HG03469 (cell line): ENCODE data around the gene FCN1.

Experiments
- ATAC-seq: cut with Tn5 transposase; IDR thresholded peaks from one replicate; pipeline ENCODE4 v1.9.1; 2021; ENCODE audit warnings: mild to moderate bottlenecking, moderate library complexity, moderate number of reproducible peaks; ENCODE audit not compliant: unreplicated experiment

Gene FCN1

DNA sequence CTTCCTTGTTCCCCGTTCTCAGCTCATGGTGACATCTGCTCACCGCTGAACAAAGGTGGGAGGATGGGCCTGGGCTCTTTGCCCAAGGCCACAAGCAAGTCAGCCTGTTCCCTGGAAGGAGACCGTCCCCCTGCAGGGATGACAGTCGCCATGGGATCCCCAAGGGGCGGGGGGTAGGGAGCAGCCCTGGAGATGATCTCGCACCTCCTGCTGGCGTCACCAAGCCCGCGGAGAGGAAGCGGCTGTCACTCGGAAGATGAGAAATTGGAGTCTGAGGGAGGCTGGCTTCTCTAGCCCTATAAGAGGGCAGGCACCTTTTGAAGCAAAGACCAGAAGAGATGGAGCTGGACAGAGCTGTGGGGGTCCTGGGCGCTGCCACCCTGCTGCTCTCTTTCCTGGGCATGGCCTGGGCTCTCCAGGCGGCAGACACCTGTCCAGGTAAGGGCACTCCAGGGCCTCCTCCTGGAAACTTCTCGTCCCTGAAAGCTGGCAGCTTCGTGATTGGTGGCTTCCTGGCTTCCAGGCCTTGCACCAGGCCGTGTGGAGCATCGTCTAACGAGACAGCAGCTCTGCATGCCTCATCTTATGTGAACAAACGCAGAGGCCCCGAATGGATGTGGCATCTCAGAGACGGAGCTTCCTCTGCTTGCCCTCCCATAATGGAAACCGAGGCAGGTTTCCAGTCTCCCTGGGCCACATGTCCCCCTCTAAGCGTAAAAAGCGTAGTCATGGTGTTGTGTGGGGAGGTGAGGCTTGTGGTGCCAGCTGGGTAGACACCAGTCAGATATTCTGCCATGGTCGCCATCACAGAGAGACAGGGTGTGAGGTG, 37.0 kb downstream of the FCN1 start, which contains the start of gene FCN2:
Gene FCN2 (plus strand): TSS at position 327 of the 829 bp plus-strand sequence. CDS start 12 bp downstream, at position 339.
- ATAC-seq: no peak

- ATAC-seq: no peak
These were observed 37.8 kb downstream of the FCN1 start for GRCh38 chr9:134879664-134880483.

DNA sequence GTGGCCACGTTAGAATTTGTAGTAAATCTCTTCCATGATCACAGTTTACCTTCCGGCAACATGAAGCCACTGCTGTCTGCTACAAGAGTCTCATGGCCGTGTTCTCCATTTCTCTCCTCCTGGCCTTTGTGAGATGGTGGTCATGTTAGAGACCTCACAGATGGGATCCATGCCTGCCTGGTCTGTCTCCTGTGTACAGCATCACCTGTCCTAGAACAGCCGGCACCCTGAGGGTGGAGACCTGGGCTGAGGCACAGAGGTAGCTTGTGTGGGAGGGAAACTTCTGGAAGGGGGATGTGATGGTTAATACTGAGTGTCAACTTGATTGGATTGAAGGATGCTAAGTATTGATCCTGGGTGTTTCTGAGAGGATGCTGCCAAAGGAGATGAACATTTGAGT, 40.2 kb downstream of the FCN1 start:
- no peak for ATAC-seq

DNA sequence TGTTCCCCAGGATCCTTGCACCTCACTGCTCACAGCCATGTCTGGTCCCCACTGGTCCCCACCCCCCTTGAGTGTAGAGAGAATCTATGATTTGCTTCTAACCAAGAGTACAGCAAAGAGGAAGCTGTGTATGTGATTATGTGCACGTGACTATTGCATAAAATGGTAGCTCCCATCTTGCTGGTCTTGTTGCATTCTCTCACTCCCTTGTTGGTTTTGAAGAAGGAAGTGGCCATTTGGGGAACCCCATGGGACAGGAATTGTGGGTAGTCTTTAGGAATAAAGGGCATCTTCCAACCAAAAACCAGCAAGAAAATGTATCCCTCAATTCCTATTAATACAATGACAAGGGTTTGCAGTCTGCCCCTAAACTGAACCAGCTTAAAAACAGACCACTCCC, 42.3 kb downstream of the FCN1 start:
- ATAC-seq: no peak

DNA sequence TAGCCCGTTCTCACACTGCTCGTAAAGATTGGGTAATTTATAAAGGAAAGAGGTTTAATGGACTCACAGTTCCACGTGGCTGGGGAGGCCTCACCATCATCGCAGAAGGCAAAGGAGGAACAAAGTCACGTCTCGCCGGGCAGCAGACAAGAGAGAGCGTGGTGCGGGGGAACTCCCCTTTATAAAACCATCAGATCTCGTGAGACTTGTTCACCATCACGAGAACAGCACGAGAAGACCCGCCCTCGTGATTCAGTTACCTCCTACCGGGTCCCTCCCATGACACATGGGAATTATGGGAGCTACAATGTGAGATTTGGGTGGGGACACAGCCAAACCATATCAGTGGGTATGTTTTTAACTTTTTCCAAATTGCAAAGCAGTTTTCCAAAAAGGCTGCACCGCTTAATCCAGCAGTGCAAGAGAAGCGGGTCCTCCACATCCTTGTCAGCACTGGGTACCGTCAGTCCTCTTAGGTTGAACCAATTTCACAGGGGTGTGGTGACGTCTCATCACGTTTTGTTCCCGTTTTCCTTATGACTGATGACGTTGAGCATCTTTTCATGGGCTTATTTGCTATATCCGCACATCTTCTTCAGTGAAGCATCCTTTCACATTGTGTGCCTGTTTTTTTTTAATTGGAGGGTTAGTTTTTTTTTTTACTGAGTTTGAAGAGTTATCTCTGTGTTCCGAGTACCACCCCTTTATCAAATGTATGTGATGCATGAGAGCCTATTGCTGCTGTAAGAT, 45.1 kb downstream of the FCN1 start:
- ATAC-seq: no peak

- ATAC-seq: no peak
These were observed 45.9 kb downstream of the FCN1 start for GRCh38 chr9:134871697-134872340.

- ATAC-seq: no peak
These were observed 46.7 kb downstream of the FCN1 start for GRCh38 chr9:134870746-134871662.

GRCh38 chr9:134870301-134870694, 47.4 kb downstream of the FCN1 start:
- no peak for ATAC-seq

GRCh38 chr9:134869554-134870300, 48.0 kb downstream of the FCN1 start:
- no peak for ATAC-seq

DNA sequence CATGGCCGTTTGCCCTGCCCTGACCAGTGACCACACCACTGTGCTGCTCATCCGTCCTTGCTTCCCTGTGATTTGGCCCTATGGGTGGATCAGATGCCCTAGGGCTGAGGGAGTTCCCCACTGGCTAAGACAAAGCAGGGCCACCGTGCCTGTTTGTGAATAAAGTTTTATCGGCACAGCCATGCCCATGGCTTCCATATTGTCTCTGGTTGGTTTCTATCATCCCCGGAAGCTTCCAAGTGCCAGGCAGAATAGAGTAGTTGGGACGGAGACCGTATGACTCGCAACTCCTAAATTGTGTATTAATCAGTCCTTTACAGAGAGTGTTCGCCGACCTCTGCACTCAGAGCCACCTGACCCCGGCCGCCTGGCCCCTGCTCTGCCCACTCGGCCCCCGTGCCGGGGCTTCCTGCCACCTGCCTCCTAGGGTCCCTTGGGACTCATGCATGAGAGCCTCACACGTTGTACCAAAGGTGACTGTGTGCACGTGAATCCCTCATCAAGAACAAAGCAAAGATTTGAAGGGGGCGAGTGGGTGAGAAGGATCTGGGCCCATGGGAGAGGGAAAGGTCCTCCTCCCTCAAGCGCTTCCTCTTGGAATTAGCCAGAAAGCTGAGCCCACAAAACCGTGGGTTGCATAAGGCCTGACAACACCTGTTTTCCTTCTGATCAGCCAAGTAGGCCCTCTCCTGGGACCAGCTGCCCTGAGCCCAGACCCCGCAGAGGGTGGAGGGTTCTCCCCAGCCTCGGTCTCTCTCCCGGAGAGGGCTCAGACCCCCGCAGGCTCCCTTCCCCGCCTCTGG, 48.8 kb downstream of the FCN1 start:
- no peak for ATAC-seq

- ATAC-seq: no peak
These were observed 49.6 kb downstream of the FCN1 start for GRCh38 chr9:134867917-134868750.

DNA sequence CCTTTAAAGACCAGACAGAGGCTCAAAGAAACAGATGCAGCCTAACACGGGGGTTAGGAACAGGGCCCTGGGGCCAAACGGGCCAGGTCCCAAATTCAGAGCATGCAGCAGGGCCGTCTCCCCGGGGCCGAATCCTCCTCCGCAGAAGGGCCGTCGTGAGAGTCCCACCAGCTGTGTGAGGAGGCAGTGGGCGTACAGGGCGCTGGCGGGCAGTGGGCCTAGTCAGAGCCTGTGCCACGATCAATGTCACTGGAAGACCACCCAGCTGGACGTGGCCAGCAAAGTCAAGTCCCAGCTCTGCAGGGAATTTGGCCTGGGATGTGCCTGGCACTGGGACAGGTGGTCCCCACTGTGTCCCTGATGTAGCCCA, 52.9 kb downstream of the FCN1 start:
- ATAC-seq: no peak

GRCh38 chr9:134863941-134864820, 53.5 kb downstream of the FCN1 start:
- ATAC-seq: no peak

DNA sequence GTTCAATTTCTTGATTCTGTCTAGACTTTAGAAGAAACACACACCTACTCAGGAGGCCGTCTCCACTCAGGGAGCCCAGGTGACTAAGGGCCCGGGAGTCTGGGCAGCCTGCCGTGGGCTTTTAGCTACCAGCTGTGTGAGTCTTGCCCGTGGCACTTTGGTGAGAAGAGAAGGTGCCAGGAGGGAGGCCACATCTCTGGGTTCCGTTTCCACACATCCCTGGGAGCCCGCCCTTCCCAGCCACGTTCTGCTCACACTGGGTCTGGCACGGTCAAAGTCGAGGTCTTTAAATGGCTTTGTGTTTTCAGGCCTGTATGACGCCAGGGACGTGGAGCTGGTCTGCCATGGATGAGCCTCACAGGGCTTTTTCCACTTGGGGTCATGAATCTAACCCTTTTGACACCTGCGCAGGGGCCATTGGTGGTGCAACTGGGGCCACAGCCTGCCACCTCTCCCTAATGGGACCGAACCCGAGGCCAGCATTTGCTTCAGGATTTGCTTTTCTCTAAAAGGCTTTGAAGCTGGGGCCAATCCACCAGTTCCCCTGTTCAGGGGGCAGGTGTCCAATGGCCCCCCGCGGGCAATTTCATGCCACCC, 54.3 kb downstream of the FCN1 start:
- ATAC-seq: no peak

- no peak for ATAC-seq
These were observed 55.9 kb downstream of the FCN1 start for GRCh38 chr9:134861595-134862334.
